ENCODE results near the gene PAK5. TPM values are rescaled to one million over a fixed set of nuclear protein-coding genes. Genes with fewer than 3 reads are reported as not detected.

Gene PAK5
- total RNA-seq, 2 donors from 2014 or later = not detected

GRCh38 chr20:9573335-9574151 lies 265.3 kb downstream of the PAK5 start:
- Mint-ChIP-seq H3K27ac (no peak overlapping the region), H3K4me1 (no peaks in the 10 kb centered on the region), H3K4me3 (no peak overlapping the region), H3K36me3 (ENCODE audit: low read depth) (no peaks in the 10 kb centered on the region), H3K27me3 (peaks cover 13% of the 10 kb centered on the region)
- H3K9me3 ChIP-seq (ENCODE audit: control insufficient read depth, low read length, poor library complexity, severe bottlenecking) = no peaks in the 10 kb centered on the region
- ATAC-seq = no peak
- DNase-seq = no peak

GRCh38 chr20:9572670-9573069 lies 266.2 kb downstream of the PAK5 start:
- H3K27ac Mint-ChIP-seq = no peak overlapping the region
- H3K4me3 Mint-ChIP-seq = no peak overlapping the region

GRCh38 chr20:9571783-9572182 lies 267.1 kb downstream of the PAK5 start:
- H3K9me3 ChIP-seq (ENCODE audit: control insufficient read depth, low read length, poor library complexity, severe bottlenecking) = no peaks in the 10 kb centered on the region
- ATAC-seq = no peak
- DNase-seq = no peak
- Mint-ChIP-seq H3K36me3 (ENCODE audit: low read depth) (no peaks in the 10 kb centered on the region), H3K4me1 (no peaks in the 10 kb centered on the region), H3K4me3 (no peak overlapping the region), H3K27ac (no peak overlapping the region), H3K27me3 (peaks cover 13% of the 10 kb centered on the region)

More at GRCh38 chr20:9572670-9573069, 266.2 kb downstream of the PAK5 start:
- Mint-ChIP-seq H3K36me3 (ENCODE audit: low read depth) (no peaks in the 10 kb centered on the region), H3K27me3 (peaks cover 13% of the 10 kb centered on the region), H3K4me1 (no peaks in the 10 kb centered on the region)
- ATAC-seq (no peak), DNase-seq (no peak)
- H3K9me3 ChIP-seq (ENCODE audit: control insufficient read depth, low read length, poor library complexity, severe bottlenecking) = no peaks in the 10 kb centered on the region

- no peak for ATAC-seq
- no peak overlapping the region for H3K27ac Mint-ChIP-seq
- H3K36me3 Mint-ChIP-seq (ENCODE audit: low read depth) = no peaks in the 10 kb centered on the region
- H3K9me3 ChIP-seq (ENCODE audit: control insufficient read depth, low read length, poor library complexity, severe bottlenecking) = no peaks in the 10 kb centered on the region
- no peak for DNase-seq
- H3K27me3 Mint-ChIP-seq = peaks cover 17% of the 10 kb centered on the region
- no peak overlapping the region for H3K4me3 Mint-ChIP-seq
- H3K4me1 Mint-ChIP-seq = no peaks in the 10 kb centered on the region
Observed at GRCh38 chr20:9570612-9571011, 268.3 kb downstream of the PAK5 start.

- H3K27ac Mint-ChIP-seq = no peak overlapping the region
- no peak overlapping the region for H3K4me3 Mint-ChIP-seq
- H3K36me3 Mint-ChIP-seq (ENCODE audit: low read depth) = no peaks in the 10 kb centered on the region
- DNase-seq (no peak), ATAC-seq (no peak)
- no peaks in the 10 kb centered on the region for H3K4me1 Mint-ChIP-seq
- H3K9me3 ChIP-seq (ENCODE audit: control insufficient read depth, low read length, poor library complexity, severe bottlenecking) = no peaks in the 10 kb centered on the region
- H3K27me3 Mint-ChIP-seq = peaks cover 11% of the 10 kb centered on the region
Observed at GRCh38 chr20:9566977-9567376, 271.9 kb downstream of the PAK5 start.

GRCh38 chr20:9565910-9566550 lies 272.8 kb downstream of the PAK5 start:
- Mint-ChIP-seq H3K4me3 (no peak overlapping the region), H3K27ac (no peak overlapping the region), H3K36me3 (ENCODE audit: low read depth) (no peaks in the 10 kb centered on the region), H3K27me3 (peaks cover 11% of the 10 kb centered on the region), H3K4me1 (no peaks in the 10 kb centered on the region)
- no peak for ATAC-seq
- DNase-seq = no peak
- no peaks in the 10 kb centered on the region for H3K9me3 ChIP-seq (ENCODE audit: control insufficient read depth, low read length, poor library complexity, severe bottlenecking)

GRCh38 chr20:9557411-9557810 lies 281.5 kb downstream of the PAK5 start:
- Mint-ChIP-seq H3K4me1 (no peaks in the 10 kb centered on the region), H3K27me3 (no peaks in the 10 kb centered on the region), H3K36me3 (ENCODE audit: low read depth) (no peaks in the 10 kb centered on the region), H3K27ac (no peak overlapping the region), H3K4me3 (no peak overlapping the region)
- DNase-seq (no peak), ATAC-seq (no peak)
- no peaks in the 10 kb centered on the region for H3K9me3 ChIP-seq (ENCODE audit: control insufficient read depth, low read length, poor library complexity, severe bottlenecking)

- DNase-seq (no peak), ATAC-seq (no peak)
- no peaks in the 10 kb centered on the region for H3K9me3 ChIP-seq (ENCODE audit: control insufficient read depth, low read length, poor library complexity, severe bottlenecking)
- no peaks in the 10 kb centered on the region for H3K36me3 Mint-ChIP-seq (ENCODE audit: low read depth)
- H3K27me3 Mint-ChIP-seq = no peaks in the 10 kb centered on the region
- H3K4me3 Mint-ChIP-seq = no peak overlapping the region
- H3K4me1 Mint-ChIP-seq = no peaks in the 10 kb centered on the region
- H3K27ac Mint-ChIP-seq = no peak overlapping the region
Observed at GRCh38 chr20:9555781-9556180, 283.1 kb downstream of the PAK5 start.

- no peak overlapping the region for H3K4me3 Mint-ChIP-seq
- H3K4me1 Mint-ChIP-seq = no peaks in the 10 kb centered on the region
- DNase-seq (no peak), ATAC-seq (no peak)
- H3K9me3 ChIP-seq (ENCODE audit: control insufficient read depth, low read length, poor library complexity, severe bottlenecking) = no peaks in the 10 kb centered on the region
- no peaks in the 10 kb centered on the region for H3K27me3 Mint-ChIP-seq
- H3K36me3 Mint-ChIP-seq (ENCODE audit: low read depth) = no peaks in the 10 kb centered on the region
- H3K27ac Mint-ChIP-seq = no peak overlapping the region
Observed at GRCh38 chr20:9551808-9552550, 286.9 kb downstream of the PAK5 start.

- no peak for ATAC-seq
- no peak overlapping the region for H3K4me3 Mint-ChIP-seq
- H3K9me3 ChIP-seq (ENCODE audit: control insufficient read depth, low read length, poor library complexity, severe bottlenecking) = no peaks in the 10 kb centered on the region
- no peak for DNase-seq
- H3K4me1 Mint-ChIP-seq = no peaks in the 10 kb centered on the region
- H3K27me3 Mint-ChIP-seq = no peaks in the 10 kb centered on the region
- H3K36me3 Mint-ChIP-seq (ENCODE audit: low read depth) = no peaks in the 10 kb centered on the region
- no peak overlapping the region for H3K27ac Mint-ChIP-seq
Observed at GRCh38 chr20:9550871-9551270, 288.0 kb downstream of the PAK5 start.

- no peak overlapping the region for H3K27ac Mint-ChIP-seq
Observed at GRCh38 chr20:9550283-9550682, 288.6 kb downstream of the PAK5 start.

GRCh38 chr20:9543214-9543613 lies 295.7 kb downstream of the PAK5 start:
- ATAC-seq = no peak
- no peaks in the 10 kb centered on the region for H3K4me1 Mint-ChIP-seq
- H3K27me3 Mint-ChIP-seq = no peaks in the 10 kb centered on the region
- no peaks in the 10 kb centered on the region for H3K9me3 ChIP-seq (ENCODE audit: control insufficient read depth, low read length, poor library complexity, severe bottlenecking)
- no peaks in the 10 kb centered on the region for H3K36me3 Mint-ChIP-seq (ENCODE audit: low read depth)
- no peak overlapping the region for H3K4me3 Mint-ChIP-seq
- H3K27ac Mint-ChIP-seq = no peak overlapping the region
- DNase-seq = no peak

More at GRCh38 chr20:9550283-9550682, 288.6 kb downstream of the PAK5 start:
- no peaks in the 10 kb centered on the region for H3K9me3 ChIP-seq (ENCODE audit: control insufficient read depth, low read length, poor library complexity, severe bottlenecking)
- no peak for DNase-seq
- ATAC-seq = no peak
- Mint-ChIP-seq H3K27me3 (no peaks in the 10 kb centered on the region), H3K4me1 (no peaks in the 10 kb centered on the region), H3K36me3 (ENCODE audit: low read depth) (no peaks in the 10 kb centered on the region), H3K4me3 (no peak overlapping the region)

GRCh38 chr20:9535449-9535848 lies 303.4 kb downstream of the PAK5 start:
- H3K4me1 Mint-ChIP-seq = no peaks in the 10 kb centered on the region
- ATAC-seq = no peak
- no peak for DNase-seq
- no peak overlapping the region for H3K27ac Mint-ChIP-seq
- H3K9me3 ChIP-seq (ENCODE audit: control insufficient read depth, low read length, poor library complexity, severe bottlenecking) = no peaks in the 10 kb centered on the region
- H3K36me3 Mint-ChIP-seq (ENCODE audit: low read depth) = no peaks in the 10 kb centered on the region
- no peaks in the 10 kb centered on the region for H3K27me3 Mint-ChIP-seq
- no peak overlapping the region for H3K4me3 Mint-ChIP-seq
